Retinal pigment epithelial cell (primary cell): ENCODE data around the gene GRIP2.
"Not testable (repeated sequence)": the region's sequence is repeated elsewhere in the genome, so short reads cannot be mapped to it uniquely, and the experiment has no call there.

Experiments
- DNase-seq: peaks from one replicate; pipeline ENCODE4 v3.0.0-alpha.2; 2010; ENCODE audit warnings: low read depth
- H3K4me3 ChIP-seq: 2 replicates; pipeline ENCODE4 v1.5.1; 2011; ENCODE audit warnings: mild to moderate bottlenecking, low read length, control low read depth, moderate library complexity
- CTCF ChIP-seq: conservative IDR thresholded peaks from 2 replicates; pipeline ENCODE4 v1.5.1; 2011; ENCODE audit warnings: low read depth, low read length, control low read depth, inconsistent platforms

GRIP2 gene

DNA sequence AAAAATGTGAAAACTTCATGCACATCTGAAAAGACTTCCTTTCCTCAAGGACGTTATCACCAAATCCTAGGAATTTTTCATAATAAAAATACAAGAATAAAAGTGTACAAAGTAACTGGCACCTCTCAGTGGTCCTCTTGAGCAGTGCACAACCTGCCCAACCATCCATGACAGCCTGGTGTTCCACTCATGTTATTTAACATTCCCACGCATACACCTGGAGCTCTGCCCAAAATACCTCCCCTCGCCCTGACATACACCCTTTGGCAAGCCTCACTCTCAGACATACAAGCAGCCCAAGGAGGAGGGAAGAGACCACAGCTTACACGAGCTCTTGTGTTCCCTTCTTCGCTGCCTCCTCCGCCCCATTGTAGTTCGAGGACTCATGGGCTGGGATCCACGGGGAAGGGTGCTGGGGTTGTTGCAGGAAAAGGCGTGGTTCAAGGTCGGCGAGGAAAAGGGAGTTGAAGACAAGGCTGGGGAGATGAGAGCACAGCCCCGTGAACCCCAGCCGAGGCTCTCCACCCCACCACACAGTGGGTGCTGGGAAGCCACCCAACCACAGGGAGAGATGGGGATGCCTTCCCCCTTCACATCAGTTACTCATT, 23.3 kb downstream of the GRIP2 start:
- DNase-seq = no peak
- TF ChIP-seq CTCF = no peak
- H3K4me3 ChIP-seq = no peak overlapping the region

DNA sequence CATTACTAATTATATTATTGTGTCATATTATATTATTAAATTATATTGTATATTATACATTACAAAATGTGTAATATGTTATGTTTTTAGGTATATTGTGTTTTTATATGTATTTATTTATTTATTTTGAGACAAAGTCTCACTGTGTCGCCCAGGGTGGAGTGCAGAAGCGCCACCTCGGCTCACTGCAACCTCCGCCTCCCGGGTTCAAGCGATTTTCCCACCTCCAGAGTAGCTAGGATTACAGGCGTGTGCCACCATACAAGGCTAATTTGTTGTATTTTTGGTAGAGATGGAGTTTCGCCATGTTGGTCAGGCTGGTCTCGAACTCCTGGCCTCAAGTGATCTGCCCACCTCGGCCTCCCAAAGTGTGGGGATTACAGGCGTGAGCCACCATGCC, 24.6 kb downstream of the GRIP2 start:
- DNase-seq, H3K4me3 ChIP-seq: not testable (repeated sequence)

DNA sequence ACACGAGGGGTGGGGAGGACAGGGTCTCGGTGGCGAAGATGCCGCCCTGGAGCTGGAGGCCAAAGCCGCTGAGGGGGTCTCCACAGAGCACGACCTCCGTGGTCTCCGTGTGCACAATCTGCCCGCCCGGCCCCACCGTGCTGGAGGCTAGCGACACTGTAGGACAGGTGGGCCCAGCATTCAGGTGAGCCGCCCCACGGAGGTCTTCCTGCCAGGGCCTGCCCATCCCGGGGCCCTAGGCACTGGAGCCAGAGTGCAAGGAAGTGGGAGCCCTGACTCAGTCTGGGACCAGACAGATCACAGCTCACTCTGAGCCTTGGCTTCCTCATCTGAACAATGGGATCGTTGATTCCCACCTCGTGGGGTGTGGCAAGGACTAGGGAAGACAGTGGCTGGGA, 25.8 kb downstream of the GRIP2 start:
- DNase-seq = no peak
- TF ChIP-seq CTCF = no peak
- no peak overlapping the region for H3K4me3 ChIP-seq

DNA sequence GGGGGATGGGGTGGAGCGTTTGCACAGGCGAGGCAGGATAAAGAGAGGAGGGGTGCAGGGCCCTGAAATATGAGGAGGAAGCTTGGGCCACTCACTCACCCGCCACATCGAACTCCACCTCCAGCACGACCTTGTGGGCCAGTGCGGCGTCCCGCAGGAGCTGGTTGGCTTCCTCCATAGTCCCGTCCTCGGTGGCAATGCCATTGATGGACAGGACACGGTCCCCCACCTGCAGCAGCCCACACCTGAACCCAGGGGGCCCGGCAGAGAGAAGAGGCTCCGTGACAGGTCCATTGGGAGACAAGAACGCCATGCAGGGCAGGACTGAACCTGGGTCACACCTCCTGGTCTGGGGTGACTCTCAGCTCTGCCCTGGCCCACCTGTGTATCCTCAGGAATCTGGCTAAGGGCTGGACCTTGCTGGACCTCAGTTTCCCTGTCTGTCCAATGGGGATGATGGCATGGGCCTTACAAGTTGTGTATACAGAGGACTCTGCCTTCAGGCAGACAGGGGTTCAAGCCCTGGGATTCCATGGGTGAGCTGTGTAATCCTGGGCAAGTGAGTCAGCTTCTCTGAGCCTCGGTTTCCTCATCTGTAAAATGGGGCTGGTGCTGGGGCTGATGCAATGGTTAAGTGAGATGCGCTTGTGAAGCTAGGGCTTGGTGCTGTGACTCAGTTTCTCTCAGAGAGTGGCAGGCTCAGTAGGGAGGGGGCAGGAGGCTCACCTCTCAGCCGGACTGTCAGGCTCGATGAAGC, 26.4 kb downstream of the GRIP2 start:
- no peak overlapping the region for H3K4me3 ChIP-seq
- no peak for TF ChIP-seq CTCF
- no peak for DNase-seq

DNA sequence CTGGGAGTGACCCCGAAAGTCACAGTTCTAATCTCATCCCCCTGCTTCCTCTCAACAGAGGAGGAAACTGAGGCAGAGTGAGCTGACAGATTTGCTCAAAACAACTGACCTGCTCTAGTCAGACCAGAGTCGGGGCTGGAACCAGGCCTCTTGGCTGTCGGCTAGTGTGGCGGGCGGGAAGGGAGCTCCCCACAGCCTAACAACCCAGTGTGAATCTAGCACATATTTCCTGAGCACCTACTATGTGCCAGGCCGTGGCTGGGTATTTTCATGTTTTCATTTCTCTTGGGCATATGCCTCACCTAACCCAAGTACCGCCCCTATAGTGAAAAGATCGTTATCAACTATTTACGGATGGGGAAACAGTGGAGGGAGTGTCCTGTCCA, 27.2 kb downstream of the GRIP2 start:
- H3K4me3 ChIP-seq = no peak overlapping the region
- TF ChIP-seq CTCF = no peak
- DNase-seq = no peak

GRCh38 chr3:14512281-14512941, 27.7 kb downstream of the GRIP2 start:
- no peak for DNase-seq
- TF ChIP-seq CTCF = no peak
- no peak overlapping the region for H3K4me3 ChIP-seq

DNA sequence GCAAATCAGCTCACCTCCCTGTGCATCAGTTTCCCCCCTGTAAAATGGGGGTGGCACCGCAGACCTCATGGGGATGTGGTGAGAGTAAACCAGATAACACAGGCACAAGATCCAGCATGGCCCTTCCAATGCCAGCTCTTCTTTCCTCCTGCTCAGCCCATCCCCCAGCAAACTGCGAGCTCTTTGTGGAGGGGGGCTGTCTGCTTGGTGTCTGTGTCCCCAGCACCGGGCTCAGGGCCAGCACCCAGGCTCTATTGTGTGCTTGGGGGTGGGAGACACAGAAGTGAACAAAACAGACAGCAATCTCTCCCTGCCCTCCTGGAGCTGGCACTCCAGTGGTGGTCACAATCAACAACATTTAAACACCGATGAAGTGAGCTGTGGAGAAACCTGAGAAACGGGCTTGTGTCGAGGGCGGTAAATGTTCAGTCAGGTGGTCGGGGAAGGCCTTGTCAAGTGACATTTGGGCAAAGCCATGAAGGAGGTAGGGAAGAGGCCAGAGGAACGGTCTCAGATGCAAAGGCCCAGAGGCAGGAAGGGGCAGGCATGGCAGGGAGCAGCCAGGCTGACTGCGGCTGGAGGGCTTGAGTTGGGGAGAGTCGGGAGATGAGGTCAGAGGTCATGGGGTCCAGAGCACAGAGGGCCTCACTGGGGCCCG, 28.4 kb downstream of the GRIP2 start:
- H3K4me3 ChIP-seq = no peak overlapping the region
- TF ChIP-seq CTCF = no peak
- DNase-seq = no peak
